C4-2B (cell line): Measurements from ENCODE around the gene CDKL1.

ENCODE experiments used
- CTCF ChIP-seq: fragments of 450-650 bp; conservative IDR thresholded peaks from 2 replicates; pipeline ENCODE4 v1.5.1; 2017; ENCODE audit warnings: mild to moderate bottlenecking
- ZFX ChIP-seq: fragments of 450-650 bp; IDR thresholded peaks from 2 replicates; pipeline ENCODE4 v1.6.1; 2017

GRCh38 chr14:50320283-50320682 lies 76.4 kb downstream of the CDKL1 start:
- TF ChIP-seq CTCF (no peak), ZFX (no peak)
